CD4-positive, CD25-positive, alpha-beta regulatory T cell (primary cell): ENCODE measurements around the gene LRRK1. TPM values are rescaled to one million over a fixed set of nuclear protein-coding genes. Genes with fewer than 3 reads are reported as not detected.

Experiments
- ATAC-seq, 2 donors: fragments of 150-1000 bp; cut with Tn5 transposase; one replicate each; pipeline ENCODE4 v1.10.0; 2021; ENCODE audit warnings: low read depth in 2 of 2, moderate number of reproducible peaks in 2 of 2, moderate library complexity in 1 of 2
- DNase-seq, 3 donors: peaks; one replicate each; pipeline versions ENCODE4 v3.0.0 to v3.0.0-alpha.2; 2012 to 2022; ENCODE audit warnings: mixed read lengths in 1 of 3
- H3K27ac ChIP-seq: one replicate; pipeline ENCODE4 v1.7.0; 2013; ENCODE audit warnings: mild to moderate bottlenecking, low read length; ENCODE audit not compliant: insufficient read depth, poor library complexity, severe bottlenecking
- H3K27me3 ChIP-seq: one replicate; pipeline ENCODE4 v1.7.0; 2013; ENCODE audit warnings: low read length; ENCODE audit not compliant: control insufficient read depth, insufficient read depth
- H3K36me3 ChIP-seq: one replicate; pipeline ENCODE4 v1.7.0; 2013; ENCODE audit warnings: mild to moderate bottlenecking, low read length, moderate library complexity; ENCODE audit not compliant: control insufficient read depth, insufficient read depth
- H3K4me1 ChIP-seq: 2 replicates; pipeline ENCODE4 v1.7.0; 2013; ENCODE audit warnings: mild to moderate bottlenecking, low read length; ENCODE audit not compliant: insufficient read depth, control insufficient read depth, poor library complexity, severe bottlenecking
- H3K4me3 ChIP-seq: one replicate; pipeline ENCODE4 v1.7.0; 2013; ENCODE audit warnings: low read depth, mild to moderate bottlenecking, low read length, moderate library complexity
- H3K9me3 ChIP-seq, 2 experiments: 1 replicate in 1 of 2; 2 replicates in 1 of 2; pipeline ENCODE4 v1.7.0; 2013; ENCODE audit warnings: low read length in 2 of 2, mild to moderate bottlenecking in 1 of 2, moderate library complexity in 1 of 2; ENCODE audit not compliant: control insufficient read depth in 2 of 2
- H3K27ac Mint-ChIP-seq, 3 donors: one replicate each; pipeline ENCODE4 v1.8.0; 2020 to 2022; ENCODE audit warnings: mild to moderate bottlenecking in 3 of 3, mixed read lengths in 3 of 3, moderate library complexity in 2 of 3
- H3K27me3 Mint-ChIP-seq: one replicate; pipeline ENCODE4 v1.8.0; 2022; ENCODE audit warnings: mild to moderate bottlenecking, mixed read lengths
- H3K36me3 Mint-ChIP-seq: one replicate; pipeline ENCODE4 v1.8.0; 2020; ENCODE audit warnings: mixed read lengths
- H3K4me1 Mint-ChIP-seq, 4 donors: one replicate each; pipeline ENCODE4 v1.8.0; 2020 to 2022; ENCODE audit warnings: mixed read lengths in 4 of 4, mild to moderate bottlenecking in 1 of 4
- H3K4me3 Mint-ChIP-seq, 4 donors: one replicate each; pipeline ENCODE4 v1.8.0; 2020 to 2022; ENCODE audit warnings: mild to moderate bottlenecking in 4 of 4, mixed read lengths in 4 of 4, moderate library complexity in 3 of 4
- H3K9me3 Mint-ChIP-seq, 7 donors: one replicate each; pipeline ENCODE4 v1.8.0; 2020 to 2022; ENCODE audit warnings: mixed read lengths in 7 of 7, mild to moderate bottlenecking in 3 of 7, moderate library complexity in 2 of 7
- polyA plus RNA-seq, 4 donors: library from polyadenylated mRNA; unstranded; fragments of 300-500 nt; fragmentation: Illumina TruSeq; gene quantifications; one replicate each; pipeline ENCODE4 v1.2.3, GENCODE V29; 2021
- total RNA-seq: library from RNA; stranded (reverse); gene quantifications from one replicate; pipeline ENCODE4 v1.2.3, GENCODE V29; 2022

Gene LRRK1
- total and polyA plus RNA-seq, 5 donors from 2014 or later: 0.06 to 0.17 TPM; not detected in 3

GRCh38 chr15:101046826-101047225 is 127.7 kb downstream of the LRRK1 start:
- Mint-ChIP-seq H3K9me3 (peaks cover 0 to 3% (median 0%) of the 10 kb centered on the region in 7 donors), H3K4me1 (peaks cover 0 to 2% (median 0%) of the 10 kb centered on the region in 4 donors), H3K27me3 (peaks cover 12% of the 10 kb centered on the region), H3K4me3 (no peak overlapping the region), H3K27ac (no peak overlapping the region), H3K36me3 (no peaks in the 10 kb centered on the region)
- Histone ChIP-seq H3K27ac (no peak overlapping the region), H3K4me1 (no peaks in the 10 kb centered on the region), H3K36me3 (no peaks in the 10 kb centered on the region), H3K9me3 (no peaks in the 10 kb centered on the region), H3K4me3 (no peak overlapping the region), H3K27me3 (no peaks in the 10 kb centered on the region)
- ATAC-seq (no peak), DNase-seq (no peak)

GRCh38 chr15:101047301-101047781 is 128.2 kb downstream of the LRRK1 start:
- DNase-seq (no peak), ATAC-seq (no peak)
- no peak overlapping the region for H3K27ac Mint-ChIP-seq
- no peak overlapping the region for H3K4me3 Mint-ChIP-seq
- Histone ChIP-seq H3K36me3 (no peaks in the 10 kb centered on the region), H3K27ac (no peak overlapping the region), H3K27me3 (no peaks in the 10 kb centered on the region), H3K9me3 (no peaks in the 10 kb centered on the region), H3K4me3 (no peak overlapping the region), H3K4me1 (no peaks in the 10 kb centered on the region)
- peaks cover 10% of the 10 kb centered on the region for H3K27me3 Mint-ChIP-seq
- peaks cover 0 to 2% (median 0%) of the 10 kb centered on the region in 7 donors for H3K9me3 Mint-ChIP-seq
- peaks cover 0 to 2% (median 0%) of the 10 kb centered on the region in 4 donors for H3K4me1 Mint-ChIP-seq
- no peaks in the 10 kb centered on the region for H3K36me3 Mint-ChIP-seq

DNA sequence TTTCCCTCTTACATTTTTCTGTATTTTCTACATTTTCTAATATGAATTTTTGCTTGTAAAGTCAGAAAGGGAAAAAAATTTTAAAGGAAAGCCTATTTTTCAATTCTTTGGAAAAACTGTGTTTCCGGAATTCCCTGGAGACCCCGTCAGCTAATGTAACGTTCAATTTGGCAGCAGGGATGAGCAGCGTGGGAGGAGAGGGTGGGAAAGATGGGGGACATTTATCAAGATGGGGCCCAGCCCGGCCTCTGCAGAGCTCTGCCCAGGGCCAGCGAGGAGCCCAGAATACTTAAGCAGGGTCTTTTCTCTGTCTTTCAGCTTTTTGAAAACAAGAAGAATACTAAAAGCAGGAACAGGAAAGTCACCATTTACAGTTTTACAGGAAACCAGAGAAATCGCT is 129.0 kb downstream of the LRRK1 start:
- no peak overlapping the region for H3K27ac ChIP-seq
- no peaks in the 10 kb centered on the region for H3K4me1 ChIP-seq
- no peaks in the 10 kb centered on the region for H3K27me3 ChIP-seq
- no peaks in the 10 kb centered on the region for H3K36me3 Mint-ChIP-seq
- H3K27ac Mint-ChIP-seq: no peak overlapping the region
- no peaks in the 10 kb centered on the region for H3K9me3 Mint-ChIP-seq
- DNase-seq (no peak), ATAC-seq (no peak)
- H3K4me3 Mint-ChIP-seq: no peak overlapping the region
- H3K4me1 Mint-ChIP-seq: peaks cover 0 to 2% (median 0%) of the 10 kb centered on the region in 4 donors
- no peaks in the 10 kb centered on the region for H3K36me3 ChIP-seq
- no peak overlapping the region for H3K4me3 ChIP-seq
- H3K9me3 ChIP-seq: no peaks in the 10 kb centered on the region
- peaks cover 14% of the 10 kb centered on the region for H3K27me3 Mint-ChIP-seq

GRCh38 chr15:101048581-101049030 is 129.4 kb downstream of the LRRK1 start:
- Mint-ChIP-seq H3K4me1 (peaks cover 0 to 2% (median 0%) of the 10 kb centered on the region in 4 donors), H3K27me3 (peaks cover 14% of the 10 kb centered on the region), H3K9me3 (no peaks in the 10 kb centered on the region), H3K36me3 (no peaks in the 10 kb centered on the region), H3K27ac (no peak overlapping the region), H3K4me3 (no peak overlapping the region)
- DNase-seq (no peak), ATAC-seq (no peak)
- H3K4me1 ChIP-seq: no peaks in the 10 kb centered on the region
- H3K4me3 ChIP-seq: no peak overlapping the region
- H3K9me3 ChIP-seq: no peaks in the 10 kb centered on the region
- H3K27ac ChIP-seq: no peak overlapping the region
- H3K27me3 ChIP-seq: no peaks in the 10 kb centered on the region
- H3K36me3 ChIP-seq: no peaks in the 10 kb centered on the region

- no peak overlapping the region for H3K27ac ChIP-seq
- Mint-ChIP-seq H3K4me3 (no peak overlapping the region), H3K27me3 (peaks cover 14% of the 10 kb centered on the region), H3K27ac (no peak overlapping the region), H3K4me1 (peaks cover 0 to 2% (median 0%) of the 10 kb centered on the region in 4 donors), H3K36me3 (no peaks in the 10 kb centered on the region), H3K9me3 (no peaks in the 10 kb centered on the region)
- ATAC-seq (no peak), DNase-seq (no peak)
- no peaks in the 10 kb centered on the region for H3K4me1 ChIP-seq
- H3K36me3 ChIP-seq: no peaks in the 10 kb centered on the region
- H3K4me3 ChIP-seq: no peak overlapping the region
- no peaks in the 10 kb centered on the region for H3K9me3 ChIP-seq
- H3K27me3 ChIP-seq: no peaks in the 10 kb centered on the region
These were observed 130.1 kb downstream of the LRRK1 start for GRCh38 chr15:101049282-101049681.

DNA sequence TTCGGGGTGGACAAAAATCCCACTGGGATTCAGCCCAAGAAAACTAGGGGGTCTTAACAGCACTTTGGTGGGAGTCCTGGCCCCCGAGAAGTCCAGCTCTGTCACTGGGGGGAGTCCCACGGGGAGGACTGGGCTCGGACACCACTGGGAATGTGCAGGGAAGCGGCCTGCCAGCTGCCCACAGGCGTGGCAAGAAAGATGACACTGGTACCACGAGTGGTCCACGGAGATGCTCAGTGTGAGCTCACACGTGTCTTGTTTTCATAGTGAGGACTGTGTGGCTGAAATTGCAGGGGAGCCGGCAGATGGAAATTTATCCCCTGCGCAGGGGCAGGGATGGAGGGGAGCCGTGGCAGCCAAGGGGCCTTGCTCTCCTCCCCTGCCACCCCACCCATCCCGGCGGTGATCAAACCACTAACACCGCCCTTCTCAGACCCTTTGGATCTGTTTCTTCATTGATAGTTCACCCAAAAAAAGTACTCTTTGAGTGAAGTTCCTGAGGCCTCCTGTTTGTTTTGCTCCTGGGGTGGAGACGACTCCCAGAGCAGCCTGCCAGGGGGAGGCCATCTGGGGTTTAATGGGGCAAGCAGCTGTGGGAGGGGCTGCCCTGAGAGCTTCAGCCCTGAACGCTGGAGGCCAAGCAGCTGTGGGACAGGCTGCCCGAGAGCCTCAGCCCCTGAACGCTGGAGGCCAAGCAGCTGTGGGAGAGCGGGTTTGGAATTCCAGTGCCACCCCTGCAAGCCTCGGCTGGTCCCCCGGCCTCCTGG is 130.9 kb downstream of the LRRK1 start:
- DNase-seq: no peak
- no peak overlapping the region for H3K27ac Mint-ChIP-seq
- no peak for ATAC-seq

GRCh38 chr15:101050623-101051290 is 131.6 kb downstream of the LRRK1 start:
- H3K27ac ChIP-seq: no peak overlapping the region
- H3K36me3 Mint-ChIP-seq: no peaks in the 10 kb centered on the region
- peaks cover 0 to 1% (median 0%) of the 10 kb centered on the region in 7 donors for H3K9me3 Mint-ChIP-seq
- H3K36me3 ChIP-seq: no peaks in the 10 kb centered on the region
- H3K4me1 ChIP-seq: no peaks in the 10 kb centered on the region
- H3K27me3 ChIP-seq: peaks cover 3% of the 10 kb centered on the region
- no peak for ATAC-seq
- H3K9me3 ChIP-seq: no peaks in the 10 kb centered on the region
- no peak overlapping the region for H3K4me3 ChIP-seq
- H3K4me3 Mint-ChIP-seq: no peak overlapping the region
- H3K27me3 Mint-ChIP-seq: peaks cover 12% of the 10 kb centered on the region
- peaks cover 0 to 2% (median 0%) of the 10 kb centered on the region in 4 donors for H3K4me1 Mint-ChIP-seq
- no peak overlapping the region for H3K27ac Mint-ChIP-seq
- DNase-seq: no peak

More for the DNA sequence above, 130.9 kb downstream of the LRRK1 start:
- Mint-ChIP-seq H3K9me3 (no peaks in the 10 kb centered on the region), H3K4me3 (no peak overlapping the region), H3K27me3 (peaks cover 14% of the 10 kb centered on the region), H3K4me1 (peaks cover 0 to 2% (median 0%) of the 10 kb centered on the region in 4 donors), H3K36me3 (no peaks in the 10 kb centered on the region)
- Histone ChIP-seq H3K36me3 (no peaks in the 10 kb centered on the region), H3K27me3 (no peaks in the 10 kb centered on the region), H3K27ac (no peak overlapping the region), H3K4me1 (no peaks in the 10 kb centered on the region), H3K9me3 (no peaks in the 10 kb centered on the region), H3K4me3 (no peak overlapping the region)
